OCI-M2 (cell line): Measurements from ENCODE around the gene REST.
A peak's percentile ranks its signal among the peaks of the same experiment; 100 is the strongest.
"Not testable (repeated sequence)": the region's sequence is repeated elsewhere in the genome, so short reads cannot be mapped to it uniquely, and the experiment has no call there.

Source experiments
- DNase-seq: peaks from one replicate; lab custom pipeline; 2025; ENCODE audit not compliant: unreplicated experiment; lab: John Stamatoyannopoulos, UW

The REST gene

GRCh38 chr4:56907489-56908205, at the start of gene REST:
TSS of gene REST (plus strand) at chr4:56907900. CDS start at chr4:56910639, 2,739 bp downstream.
- peak; percentile 9 for DNase-seq

- no peak for DNase-seq
Measured at GRCh38 chr4:56859841-56860240, 47.9 kb upstream of the REST start.

GRCh38 chr4:56860781-56861180, 46.9 kb upstream of the REST start:
- no peak for DNase-seq

- no peak for DNase-seq
Measured at GRCh38 chr4:56861360-56861759, 46.3 kb upstream of the REST start.

- DNase-seq = no peak
Measured at GRCh38 chr4:56863441-56864139, 44.1 kb upstream of the REST start.

- DNase-seq = no peak
Measured at GRCh38 chr4:56870946-56871345, 36.8 kb upstream of the REST start.

GRCh38 chr4:56871371-56871866, 36.3 kb upstream of the REST start:
- no peak for DNase-seq

GRCh38 chr4:56874166-56874565, 33.5 kb upstream of the REST start:
- DNase-seq = no peak

- DNase-seq = no peak
Measured at GRCh38 chr4:56874923-56875322, 32.8 kb upstream of the REST start.

GRCh38 chr4:56876264-56876663, 31.4 kb upstream of the REST start:
- DNase-seq = no peak

GRCh38 chr4:56879996-56880395, 27.7 kb upstream of the REST start:
- DNase-seq = no peak

- DNase-seq = no peak
Measured at GRCh38 chr4:56880572-56880971, 27.1 kb upstream of the REST start.

GRCh38 chr4:56884511-56884910, 23.2 kb upstream of the REST start:
- DNase-seq = not testable (repeated sequence)

GRCh38 chr4:56892691-56893090, 15.0 kb upstream of the REST start:
- no peak for DNase-seq

GRCh38 chr4:56897842-56898241, 9.9 kb upstream of the REST start:
- not testable (repeated sequence) for DNase-seq

- not testable (repeated sequence) for DNase-seq
Measured at GRCh38 chr4:56900186-56900585, 7.5 kb upstream of the REST start.

- DNase-seq = no peak
Measured at GRCh38 chr4:56902703-56903102, 5.0 kb upstream of the REST start.

- DNase-seq = no peak
Measured at GRCh38 chr4:56905796-56906195, 1.9 kb upstream of the REST start.

GRCh38 chr4:56906489-56907393, 959 bp upstream of the REST start:
- DNase-seq = no peak

- peak; percentile 8 for DNase-seq
Measured at GRCh38 chr4:56908206-56909085, 746 bp downstream of the REST start.
